Tibial nerve (tissue), 4 donors: ENCODE results near the gene AKT1. TPM values are rescaled to one million over a fixed set of nuclear protein-coding genes. Genes with fewer than 3 reads are reported as not detected.

Source experiments
- DNase-seq, 2 donors: peaks; one replicate each; pipeline ENCODE4 v3.0.0-alpha.2; 2019; ENCODE audit warnings: low spot score in 2 of 2
- H3K27ac ChIP-seq, 4 donors: fragments of 200-600 bp; sonication (generic) in 3 of 4; one replicate each; pipeline ENCODE4 v1.5.1; 2017 to 2019; ENCODE audit warnings: mild to moderate bottlenecking in 1 of 4
- H3K27me3 ChIP-seq, 2 donors: fragments of 200-600 bp; sonication (generic) in 1 of 2; one replicate each; pipeline versions ENCODE4 v1.5.1 to v1.6.0; 2017 to 2019
- H3K36me3 ChIP-seq, 3 donors: fragments of 200-600 bp; sonication (generic); one replicate each; pipeline ENCODE4 v1.5.1; 2018 to 2019
- H3K4me1 ChIP-seq, 4 donors: fragments of 200-600 bp; sonication (generic) in 3 of 4; one replicate each; pipeline ENCODE4 v1.5.1; 2017 to 2019
- H3K4me3 ChIP-seq, 4 donors: fragments of 200-600 bp; sonication (generic) in 3 of 4; one replicate each; pipeline ENCODE4 v1.5.1; 2017 to 2019; ENCODE audit warnings: mild to moderate bottlenecking in 1 of 4, moderate library complexity in 1 of 4
- H3K9me3 ChIP-seq, 4 donors: fragments of 200-600 bp; sonication (generic) in 3 of 4; one replicate each; pipeline ENCODE4 v1.5.1; 2017 to 2019
- EP300 ChIP-seq, 2 donors: sonication (generic); formaldehyde crosslinking; IDR thresholded peaks; one replicate each; pipeline ENCODE4 v1.6.1; 2017; ENCODE audit warnings: antibody characterized with exemption in 2 of 2, mild to moderate bottlenecking in 1 of 2
- POLR2A ChIP-seq, 2 donors: fragments of 450-650 bp; IDR thresholded peaks; one replicate each; pipeline ENCODE4 v1.6.1; 2017; ENCODE audit warnings: antibody characterized with exemption in 2 of 2, mild to moderate bottlenecking in 2 of 2, moderate library complexity in 2 of 2
- WGBS, 2 donors: methylation state at CpG; one replicate each; pipeline ENCODE4 v1.1.5; 2018; 5-methylcytosine and 5-hydroxymethylcytosine counted together
- total RNA-seq, 4 donors: library from RNA; depleted of rRNA; stranded (reverse); fragments of >200 nt; gene quantifications; one replicate each; pipeline ENCODE4 v1.1.0, GENCODE V29; 2016
- TF ChIP-seq, protein P1 (sequence below), 5 experiments: fragments of 200-600 bp in 3 of 5; fragments of 450-650 bp in 2 of 5; sonication (generic) in 3 of 5; IDR thresholded peaks; one replicate each; pipeline ENCODE4 v1.5.1; 2016 to 2019; ENCODE audit warnings: antibody characterized with exemption in 5 of 5, mild to moderate bottlenecking in 3 of 5, moderate library complexity in 2 of 5

AKT1 gene
- total RNA-seq, 4 donors from 2014 or later = 130 to 199 (median 144) TPM

DNA sequence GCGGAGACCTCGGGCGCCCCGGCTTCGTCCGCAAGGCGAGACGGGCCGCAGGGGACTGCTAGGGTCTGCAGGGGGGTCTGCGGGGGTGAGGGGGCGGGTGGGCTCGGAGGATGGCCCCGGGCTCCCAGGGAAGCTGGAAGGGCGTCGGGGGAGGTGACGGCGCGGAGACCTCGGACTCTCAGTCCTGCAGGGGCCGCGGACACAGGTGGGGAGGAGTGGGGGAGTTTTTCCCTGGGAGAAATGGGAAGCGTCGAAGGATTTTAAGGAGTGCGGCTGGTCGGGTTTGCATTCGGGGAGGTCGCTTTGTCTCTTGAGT is 31.3 kb upstream of the AKT1 start:
- TF ChIP-seq, protein P1, sequence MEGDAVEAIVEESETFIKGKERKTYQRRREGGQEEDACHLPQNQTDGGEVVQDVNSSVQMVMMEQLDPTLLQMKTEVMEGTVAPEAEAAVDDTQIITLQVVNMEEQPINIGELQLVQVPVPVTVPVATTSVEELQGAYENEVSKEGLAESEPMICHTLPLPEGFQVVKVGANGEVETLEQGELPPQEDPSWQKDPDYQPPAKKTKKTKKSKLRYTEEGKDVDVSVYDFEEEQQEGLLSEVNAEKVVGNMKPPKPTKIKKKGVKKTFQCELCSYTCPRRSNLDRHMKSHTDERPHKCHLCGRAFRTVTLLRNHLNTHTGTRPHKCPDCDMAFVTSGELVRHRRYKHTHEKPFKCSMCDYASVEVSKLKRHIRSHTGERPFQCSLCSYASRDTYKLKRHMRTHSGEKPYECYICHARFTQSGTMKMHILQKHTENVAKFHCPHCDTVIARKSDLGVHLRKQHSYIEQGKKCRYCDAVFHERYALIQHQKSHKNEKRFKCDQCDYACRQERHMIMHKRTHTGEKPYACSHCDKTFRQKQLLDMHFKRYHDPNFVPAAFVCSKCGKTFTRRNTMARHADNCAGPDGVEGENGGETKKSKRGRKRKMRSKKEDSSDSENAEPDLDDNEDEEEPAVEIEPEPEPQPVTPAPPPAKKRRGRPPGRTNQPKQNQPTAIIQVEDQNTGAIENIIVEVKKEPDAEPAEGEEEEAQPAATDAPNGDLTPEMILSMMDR (IDR thresholded peaks at IDR 0.05) = no peak
- TF ChIP-seq POLR2A (IDR thresholded peaks at IDR 0.05) (no peak), EP300 (IDR thresholded peaks at IDR 0.05) (no peak)
- peak overlapping the region in 2 of 4 donors; percentile 21 to 68 for H3K27ac ChIP-seq
- no peaks in the 10 kb centered on the region for H3K9me3 ChIP-seq
- WGBS, 2 donors = 0 to 2% methylated on average over 18 to 27 of the region's 27 CpGs
- H3K36me3 ChIP-seq = no peaks in the 10 kb centered on the region
- peak overlapping the region; percentile 20 to 71 (median 47) for H3K4me3 ChIP-seq
- no peak for DNase-seq
- peaks cover 0 to 25% (median 21%) of the 10 kb centered on the region in 4 donors for H3K4me1 ChIP-seq
- H3K27me3 ChIP-seq = no peaks in the 10 kb centered on the region

DNA sequence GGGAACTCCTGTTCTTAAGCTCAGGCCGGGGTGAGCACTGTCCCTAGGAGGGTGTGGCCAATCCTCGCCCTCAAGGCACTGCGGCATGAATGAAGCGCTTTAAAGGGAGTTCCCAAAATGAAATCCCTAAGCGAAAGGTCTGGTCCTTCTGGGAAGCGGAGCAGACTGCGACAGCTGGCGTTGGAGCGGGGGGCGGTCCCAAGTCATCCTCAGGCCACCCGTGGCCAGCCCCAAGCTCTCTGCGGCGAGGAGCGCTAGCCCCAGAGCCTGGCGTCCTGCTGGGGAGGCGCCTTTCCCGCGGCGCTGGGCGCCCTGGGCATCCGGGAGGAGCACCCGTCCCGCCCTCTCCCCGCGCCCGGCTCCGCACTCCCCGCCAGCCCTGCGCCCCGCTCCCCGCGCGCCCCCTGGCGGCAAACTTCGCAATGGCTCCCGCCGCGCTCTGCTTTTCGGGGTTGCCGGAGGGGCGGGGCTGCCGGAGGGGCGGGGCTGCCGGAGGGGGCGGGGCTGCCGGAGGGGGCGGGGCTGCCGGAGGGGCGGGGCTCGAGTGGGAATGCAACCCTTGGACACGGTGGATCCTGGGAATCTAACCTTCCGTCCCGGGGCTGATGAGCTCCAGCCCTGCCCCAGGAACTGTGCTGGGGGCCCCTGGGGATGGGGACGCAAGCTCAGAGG is 30.8 kb upstream of the AKT1 start:
- DNase-seq = peak; percentile 84 to 89
- Histone ChIP-seq H3K4me1 (peaks cover 0 to 26% (median 21%) of the 10 kb centered on the region in 4 donors), H3K27me3 (no peaks in the 10 kb centered on the region), H3K9me3 (no peaks in the 10 kb centered on the region), H3K36me3 (no peaks in the 10 kb centered on the region), H3K4me3 (peak overlapping the region; percentile 20 to 71 (median 50)), H3K27ac (peak overlapping the region in 2 of 4 donors; percentile 64 to 68)
- TF ChIP-seq, protein P1 (IDR thresholded peaks at IDR 0.05) = peak; percentile 90 to 96 (median 93)
- TF ChIP-seq EP300 (IDR thresholded peaks at IDR 0.05) = no peak
- no peak for TF ChIP-seq POLR2A (IDR thresholded peaks at IDR 0.05)
- WGBS, 2 donors = 0 to 3% methylated on average over 7 to 21 of the region's 54 CpGs

DNA sequence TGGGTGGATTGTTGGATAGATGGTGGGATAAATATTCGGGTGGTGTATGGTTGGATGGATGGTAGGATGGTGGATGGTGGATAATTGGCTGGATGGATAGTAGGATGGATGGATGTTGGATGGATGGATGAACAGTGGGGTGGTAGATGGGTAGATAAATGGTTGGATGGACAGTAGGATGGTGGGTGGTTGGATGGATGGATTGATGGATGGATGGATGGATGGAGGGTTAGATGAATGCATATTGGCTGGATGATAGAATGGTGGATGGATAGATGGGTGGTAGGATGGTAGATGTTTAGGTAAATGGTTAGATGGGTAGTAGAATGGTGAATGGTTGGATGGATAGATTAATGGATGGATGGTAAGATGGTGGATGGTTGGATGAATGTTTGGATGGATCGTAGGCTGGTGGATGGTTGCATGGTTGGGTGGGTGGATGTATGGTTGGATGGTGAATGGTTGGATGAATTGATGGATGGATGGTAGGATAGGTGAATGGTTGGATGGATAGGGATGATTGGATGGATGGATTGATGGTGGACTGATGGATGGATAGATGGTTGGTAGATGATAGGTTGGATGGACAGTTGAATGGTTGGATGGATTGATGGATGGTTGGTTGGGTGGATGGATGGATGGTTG is 28.9 kb upstream of the AKT1 start:
- Histone ChIP-seq H3K36me3 (no peaks in the 10 kb centered on the region), H3K4me3 (no peak overlapping the region), H3K4me1 (peaks cover 0 to 39% (median 21%) of the 10 kb centered on the region in 4 donors), H3K27me3 (no peaks in the 10 kb centered on the region), H3K27ac (no peak overlapping the region), H3K9me3 (no peaks in the 10 kb centered on the region)
- 97 to 99% methylated on average over 2 of the region's 2 CpGs for WGBS, 2 donors
- DNase-seq = no peak
- TF ChIP-seq, protein P1 (IDR thresholded peaks at IDR 0.05) = no peak
- TF ChIP-seq POLR2A (IDR thresholded peaks at IDR 0.05) = no peak
- TF ChIP-seq EP300 (IDR thresholded peaks at IDR 0.05) = no peak

DNA sequence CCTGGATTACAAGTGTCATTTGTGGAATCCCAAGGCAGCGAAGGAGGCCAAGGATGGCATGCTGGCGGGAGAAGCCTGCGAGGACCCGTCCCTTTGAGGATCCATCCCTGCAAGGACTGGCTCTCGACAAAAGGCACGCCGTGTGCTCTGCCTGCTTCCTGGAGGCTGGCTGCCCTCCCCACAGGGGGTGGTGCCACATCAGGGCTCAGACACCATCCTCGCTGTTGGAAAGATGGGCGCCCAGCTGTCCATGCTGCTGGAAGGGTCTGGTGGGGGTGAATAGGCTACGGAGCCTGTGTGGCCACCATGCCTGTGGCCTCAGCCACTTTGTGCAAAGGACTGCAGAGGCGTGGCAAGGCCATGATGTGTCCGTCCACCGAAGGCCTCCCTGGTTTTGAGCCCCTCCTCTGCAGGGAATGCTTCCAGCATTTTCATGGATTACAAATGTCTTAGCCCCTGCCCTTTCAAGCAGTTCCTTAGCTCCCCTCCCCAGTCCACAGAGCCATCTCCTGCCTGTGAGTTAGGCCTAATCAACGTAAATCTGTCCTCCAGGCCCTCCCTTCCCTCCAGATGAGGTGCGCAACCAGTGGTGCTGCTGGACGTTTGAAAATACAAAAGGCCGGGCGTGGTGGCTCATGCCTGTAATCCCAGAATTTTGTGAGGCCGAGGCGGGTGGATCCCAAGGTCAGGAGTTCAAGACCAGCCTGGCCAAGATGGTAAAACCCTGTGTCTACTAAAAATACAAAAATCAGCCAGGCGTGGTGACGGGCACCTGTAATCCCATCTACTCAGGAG is 27.5 kb upstream of the AKT1 start:
- Histone ChIP-seq H3K27me3 (no peaks in the 10 kb centered on the region), H3K36me3 (peaks cover 0 to 7% (median 0%) of the 10 kb centered on the region in 3 donors), H3K4me1 (peaks cover 0 to 38% (median 20%) of the 10 kb centered on the region in 4 donors), H3K9me3 (peaks cover 0 to 3% (median 0%) of the 10 kb centered on the region in 4 donors), H3K27ac (no peak overlapping the region), H3K4me3 (no peak overlapping the region)
- 86 to 90% methylated on average over 22 of the region's 22 CpGs for WGBS, 2 donors
- TF ChIP-seq POLR2A (IDR thresholded peaks at IDR 0.05) (no peak), EP300 (IDR thresholded peaks at IDR 0.05) (no peak)
- TF ChIP-seq, protein P1 (IDR thresholded peaks at IDR 0.05) = no peak
- no peak for DNase-seq
